GM19455 (cell line): Measurements from ENCODE around the gene MEA1.

Experiments used
- ATAC-seq: cut with Tn5 transposase; IDR thresholded peaks from one replicate; pipeline ENCODE4 v1.9.1; 2021; ENCODE audit not compliant: unreplicated experiment

The MEA1 gene

DNA sequence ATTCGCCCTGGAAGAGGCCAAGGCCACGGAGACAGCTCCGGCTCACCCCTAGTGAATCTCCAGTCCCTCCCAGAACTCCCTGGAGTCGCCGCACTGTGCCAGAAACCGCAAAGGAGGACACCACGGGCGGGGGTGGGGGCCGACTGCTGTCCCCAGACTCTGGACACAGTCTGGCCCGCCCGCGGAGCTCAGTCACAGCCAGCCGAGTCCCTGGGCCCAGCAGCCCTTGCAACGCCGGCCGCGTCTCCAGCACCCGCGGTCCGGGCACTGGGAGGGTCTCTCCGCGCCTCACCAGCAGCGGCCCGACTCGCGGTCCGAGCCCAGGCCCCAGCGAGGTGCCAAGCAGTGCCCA is 35.3 kb downstream of the MEA1 start:
- no peak for ATAC-seq

DNA sequence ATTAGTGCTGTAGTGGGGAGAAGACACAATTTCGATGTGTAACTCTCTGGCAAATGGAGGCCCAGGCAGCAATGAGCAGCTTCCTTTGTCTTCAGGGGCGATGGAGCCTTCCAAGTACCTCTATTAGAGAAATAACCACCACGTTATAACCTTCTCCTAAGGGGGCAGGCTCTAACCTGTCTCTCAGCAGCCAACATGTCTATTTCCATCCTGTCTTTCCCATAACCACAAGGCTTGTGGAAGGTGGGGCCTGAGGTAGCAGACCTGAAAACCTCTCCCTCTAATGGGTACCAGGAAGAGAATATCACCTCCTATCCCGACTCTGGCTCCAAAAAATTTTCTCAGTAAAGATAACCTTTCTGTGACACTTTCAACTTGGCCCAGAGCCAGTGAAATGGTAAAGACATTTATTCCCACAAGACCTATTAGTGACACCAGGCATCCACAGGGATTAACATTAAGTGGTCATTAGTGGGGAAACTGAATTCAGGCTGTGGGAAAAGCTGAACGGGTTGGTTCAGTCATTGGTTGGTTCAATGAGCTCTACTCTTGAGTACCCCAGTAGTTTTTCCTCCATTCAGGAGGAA is 38.7 kb downstream of the MEA1 start:
- no peak for ATAC-seq

DNA sequence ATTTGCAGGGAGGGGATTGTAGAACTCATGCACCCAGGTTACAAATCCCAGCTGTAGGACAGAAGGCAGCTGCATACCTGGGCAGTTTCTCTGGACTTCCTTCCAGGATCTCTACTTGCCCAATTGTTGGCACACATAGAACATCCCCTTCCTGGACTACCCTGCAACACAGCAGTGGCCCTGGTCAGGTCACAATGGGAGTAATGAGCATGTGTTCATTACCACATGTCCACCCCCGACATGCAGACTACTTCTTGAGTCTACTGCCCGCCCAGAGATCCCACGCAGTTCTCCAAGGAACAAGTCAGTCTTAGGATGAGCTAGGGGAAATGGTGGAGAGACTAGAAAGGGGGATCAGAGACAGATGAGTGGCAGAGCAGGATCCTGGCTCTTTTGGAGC is 39.8 kb downstream of the MEA1 start:
- no peak for ATAC-seq

- ATAC-seq = no peak
Observed at GRCh38 chr6:42971746-42972327, 41.9 kb downstream of the MEA1 start.

- ATAC-seq = no peak
Observed at GRCh38 chr6:42970871-42971612, 42.7 kb downstream of the MEA1 start.

DNA sequence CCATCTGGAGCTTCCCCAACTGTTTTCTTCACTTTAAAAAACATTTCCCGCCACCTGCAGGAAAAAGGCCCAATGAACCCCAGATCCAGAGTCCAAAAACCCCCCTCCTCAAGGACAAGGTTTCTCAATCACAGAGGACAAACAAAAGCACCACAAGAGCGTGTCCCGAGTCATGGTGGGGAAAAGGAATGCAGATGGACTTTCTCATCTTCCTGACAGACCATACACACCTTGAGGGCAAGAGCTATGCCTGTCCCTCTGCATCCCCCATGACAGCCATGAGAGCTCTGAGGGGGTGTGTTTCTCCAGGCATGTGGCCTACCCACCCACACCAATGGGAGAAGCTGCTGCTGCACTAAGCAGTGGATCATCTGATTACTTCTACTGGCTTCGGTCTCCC is 43.8 kb downstream of the MEA1 start:
- ATAC-seq = no peak

- no peak for ATAC-seq
Observed at GRCh38 chr6:42969431-42969830, 44.3 kb downstream of the MEA1 start.

DNA sequence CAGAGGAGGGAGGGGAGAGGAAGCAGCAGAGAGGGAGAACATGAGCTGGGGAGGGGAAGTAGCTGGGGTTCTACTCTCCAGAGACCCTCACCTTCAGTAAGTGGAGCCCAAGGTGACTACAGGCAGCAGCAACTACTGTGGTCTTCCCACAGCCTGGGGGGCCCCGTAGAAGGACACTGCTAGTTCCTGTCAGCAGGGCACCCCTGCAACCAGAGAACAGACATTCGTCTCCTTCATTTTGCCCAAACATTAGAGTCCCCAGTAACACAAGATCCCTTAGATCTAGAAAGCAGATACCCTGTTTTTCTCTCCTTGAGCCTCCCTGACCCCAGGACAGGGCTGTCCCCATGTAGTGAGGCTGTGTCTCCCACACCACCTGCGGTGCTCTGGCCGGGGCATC is 45.0 kb downstream of the MEA1 start:
- ATAC-seq = no peak

DNA sequence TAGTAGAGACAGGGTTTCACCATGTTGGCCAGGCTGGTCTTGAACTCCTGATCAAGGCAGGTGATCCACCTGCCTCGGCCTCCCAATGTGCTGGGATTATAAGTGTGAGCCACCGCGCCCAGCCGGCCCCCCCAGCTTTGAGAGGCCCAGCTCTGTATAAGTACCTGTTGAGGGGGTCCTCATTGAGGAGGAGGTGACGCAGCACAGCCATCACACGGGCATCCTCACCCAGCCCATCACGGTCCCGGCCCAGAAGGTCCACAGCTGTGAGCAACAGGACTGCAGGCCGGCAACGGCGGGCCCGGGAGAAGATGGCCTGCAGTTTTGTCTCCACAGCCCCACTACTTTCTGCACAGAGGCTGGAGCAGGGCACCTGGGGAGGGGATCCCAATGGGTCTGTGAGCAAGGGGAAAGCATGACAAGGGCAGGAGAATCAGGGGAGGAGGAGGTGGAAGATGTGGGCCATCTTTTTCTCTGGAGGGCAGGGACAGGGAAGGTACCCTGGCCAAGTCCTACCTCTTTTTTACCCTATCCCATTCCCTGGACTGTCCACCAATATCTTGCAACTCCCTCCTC is 45.5 kb downstream of the MEA1 start:
- ATAC-seq = no peak

- no peak for ATAC-seq
Observed at GRCh38 chr6:42967228-42967627, 46.5 kb downstream of the MEA1 start.

DNA sequence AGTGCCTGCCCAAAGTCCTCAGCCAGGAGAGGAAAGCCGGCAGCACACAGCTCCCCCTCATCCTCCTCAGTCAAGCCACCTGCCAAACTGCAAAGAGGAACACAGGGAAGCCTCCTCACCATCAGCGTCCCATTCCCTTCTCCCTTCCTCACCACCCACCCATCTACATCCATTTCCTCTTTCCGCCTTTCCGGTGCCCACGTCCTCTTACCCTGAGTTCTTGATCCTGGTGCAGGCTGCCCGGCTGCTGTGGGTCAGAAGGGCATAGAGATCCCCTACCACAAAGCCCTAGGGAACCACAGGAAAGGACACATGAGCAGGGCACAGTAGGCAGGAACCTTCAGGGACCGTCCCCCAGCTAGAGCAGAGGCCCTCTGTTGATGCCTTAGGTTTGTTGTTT is 47.2 kb downstream of the MEA1 start:
- no peak for ATAC-seq

- ATAC-seq = no peak
Observed at GRCh38 chr6:42963855-42964605, 49.7 kb downstream of the MEA1 start.

DNA sequence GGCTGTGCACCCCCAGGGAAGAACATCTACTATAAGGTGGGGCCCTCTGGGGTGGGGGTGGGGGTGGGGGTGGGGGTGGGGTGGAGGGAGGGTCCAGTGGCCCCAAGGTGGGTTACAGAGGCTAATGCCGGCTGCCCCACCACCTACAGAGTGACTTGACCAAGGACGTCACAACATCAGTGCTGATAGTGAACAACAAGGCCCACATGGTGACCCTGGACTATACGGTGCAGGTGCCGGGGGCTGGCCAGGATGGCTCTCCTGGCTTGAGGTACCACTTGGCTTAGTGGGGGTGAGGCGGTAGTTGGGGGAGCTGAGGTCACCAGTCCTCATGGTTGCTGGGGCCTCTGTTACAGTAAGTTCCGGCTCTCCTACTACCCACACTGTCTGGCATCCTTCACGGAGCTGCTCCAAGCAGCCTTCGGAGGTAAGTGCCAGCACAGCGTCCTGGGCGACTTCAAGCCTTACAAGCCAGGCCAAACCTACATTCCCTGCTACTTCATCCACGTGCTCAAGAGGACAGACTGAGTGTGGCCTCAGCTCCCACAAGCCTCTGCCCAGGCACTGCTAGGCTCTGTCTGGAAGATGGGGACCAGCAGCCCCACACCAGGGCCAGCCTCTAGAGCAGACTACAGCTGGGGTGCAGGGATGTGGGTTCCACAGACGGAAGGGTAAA is 50.4 kb downstream of the MEA1 start:
- no peak for ATAC-seq

GRCh38 chr6:42962502-42963178 is 51.1 kb downstream of the MEA1 start:
- ATAC-seq = no peak

GRCh38 chr6:42962096-42962495 is 51.6 kb downstream of the MEA1 start:
- no peak for ATAC-seq
